NCI-H510A (cell line): ENCODE results near the gene CMTM2.
"Not testable (repeated sequence)": the region's sequence is repeated elsewhere in the genome, so short reads cannot be mapped to it uniquely, and the experiment has no call there.

ENCODE experiments used
- DNase-seq: peaks from one replicate; lab custom pipeline; 2025; lab: John Stamatoyannopoulos, UW

CMTM2 gene

GRCh38 chr16:66553223-66553622, 26.0 kb upstream of the CMTM2 start:
- no peak for DNase-seq

GRCh38 chr16:66554021-66554420, 25.2 kb upstream of the CMTM2 start:
- no peak for DNase-seq

- DNase-seq, result no peak
Observed at GRCh38 chr16:66554495-66554894, 24.8 kb upstream of the CMTM2 start.

- DNase-seq, result no peak
Observed at GRCh38 chr16:66560107-66560506, 19.2 kb upstream of the CMTM2 start.

GRCh38 chr16:66561381-66562080, 17.7 kb upstream of the CMTM2 start:
- no peak for DNase-seq

- no peak for DNase-seq
Observed at GRCh38 chr16:66562409-66562808, 16.9 kb upstream of the CMTM2 start.

- no peak for DNase-seq
Observed at GRCh38 chr16:66562986-66563385, 16.3 kb upstream of the CMTM2 start.

GRCh38 chr16:66563574-66564334, 15.5 kb upstream of the CMTM2 start:
- DNase-seq, result no peak

- DNase-seq, result no peak
Observed at GRCh38 chr16:66566051-66566901, 13.0 kb upstream of the CMTM2 start, which contains the start of gene CMTM1. TSS of gene CMTM1 (plus strand) at chr16:66566439. CDS start at chr16:66566514, 75 bp downstream.

- DNase-seq, result not testable (repeated sequence)
Observed at GRCh38 chr16:66567270-66567669, 12.0 kb upstream of the CMTM2 start.

GRCh38 chr16:66568355-66568754, 10.9 kb upstream of the CMTM2 start:
- DNase-seq, result no peak

- no peak for DNase-seq
Observed at GRCh38 chr16:66569131-66569530, 10.1 kb upstream of the CMTM2 start.

GRCh38 chr16:66569827-66570405, 9.3 kb upstream of the CMTM2 start:
- DNase-seq, result no peak

GRCh38 chr16:66572356-66572755, 6.9 kb upstream of the CMTM2 start:
- DNase-seq, result no peak

- no peak for DNase-seq
Observed at GRCh38 chr16:66574081-66574480, 5.2 kb upstream of the CMTM2 start.

GRCh38 chr16:66574531-66574930, 4.7 kb upstream of the CMTM2 start:
- no peak for DNase-seq

GRCh38 chr16:66575060-66575459, 4.2 kb upstream of the CMTM2 start:
- DNase-seq, result no peak

GRCh38 chr16:66576296-66576695, 3.0 kb upstream of the CMTM2 start:
- no peak for DNase-seq

- no peak for DNase-seq
Observed at GRCh38 chr16:66580605-66581209, 1.4 kb downstream of the CMTM2 start.

GRCh38 chr16:66581246-66581952, 2.1 kb downstream of the CMTM2 start:
- no peak for DNase-seq
